GM23338 (cell line): ENCODE data around the gene SLC29A1. TPM values are rescaled to one million over a fixed set of nuclear protein-coding genes. Genes with fewer than 3 reads are reported as not detected.

Experiments
- ATAC-seq: fragments of 200-7000 bp; cut with Tn5 transposase; 3 replicates; pipeline ENCODE4 v1.9.1; 2020
- DNase-seq: peaks from one replicate; pipeline ENCODE4 v3.0.0-alpha.2; 2015; ENCODE audit warnings: low spot score
- H2AFZ ChIP-seq: fragments of 200-600 bp; sonication (generic); 2 replicates; pipeline ENCODE4 v1.8.0; 2016; ENCODE audit warnings: antibody characterized with exemption, mild to moderate bottlenecking, moderate library complexity
- H3F3A ChIP-seq: fragments of 200-600 bp; sonication (generic); replicated peaks from 2 replicates; pipeline ENCODE4 v1.8.0; 2017; ENCODE audit warnings: antibody characterized with exemption, mixed run types, low read depth
- H3K27ac ChIP-seq: fragments of 200-600 bp; sonication (generic); 2 replicates; pipeline ENCODE4 v1.6.1; 2016; ENCODE audit warnings: low read depth
- H3K27me3 ChIP-seq: fragments of 200-600 bp; sonication (generic); 2 replicates; pipeline ENCODE4 v1.8.0; 2016; ENCODE audit warnings: mild to moderate bottlenecking, mixed run types, moderate library complexity; ENCODE audit not compliant: insufficient read depth
- H3K36me3 ChIP-seq: fragments of 200-600 bp; sonication (generic); 2 replicates; pipeline ENCODE4 v1.8.0; 2016; ENCODE audit warnings: mild to moderate bottlenecking; ENCODE audit not compliant: insufficient read depth
- H3K4me1 ChIP-seq: fragments of 200-600 bp; sonication (generic); 2 replicates; pipeline ENCODE4 v1.8.0; 2016; ENCODE audit warnings: mild to moderate bottlenecking, moderate library complexity; ENCODE audit not compliant: insufficient read depth
- H3K4me2 ChIP-seq: fragments of 200-600 bp; sonication (generic); 2 replicates; pipeline ENCODE4 v1.7.1; 2017; ENCODE audit warnings: mixed run types
- H3K4me3 ChIP-seq: fragments of 200-600 bp; sonication (generic); 2 replicates; pipeline ENCODE4 v1.6.1; 2016; ENCODE audit warnings: mixed run types
- H3K79me2 ChIP-seq: fragments of 200-600 bp; sonication (generic); replicated peaks from 2 replicates; pipeline ENCODE4 v1.8.0; 2017; ENCODE audit warnings: mild to moderate bottlenecking; ENCODE audit not compliant: insufficient read depth
- H3K9me2 ChIP-seq: fragments of 200-600 bp; sonication (generic); 2 replicates; pipeline ENCODE4 v1.8.0; 2017; ENCODE audit not compliant: insufficient read depth
- H4K20me1 ChIP-seq: fragments of 200-600 bp; sonication (generic); replicated peaks from 2 replicates; pipeline ENCODE4 v1.8.0; 2017; ENCODE audit warnings: mild to moderate bottlenecking; ENCODE audit not compliant: insufficient read depth
- H3K27ac Mint-ChIP-seq: 2 replicates; pipeline ENCODE4 v1.8.0; 2020; ENCODE audit warnings: inconsistent platforms, mild to moderate bottlenecking, moderate library complexity, mixed read lengths
- H3K27me3 Mint-ChIP-seq: 3 replicates; pipeline ENCODE4 v1.8.0; 2022; ENCODE audit warnings: low read depth, mild to moderate bottlenecking, moderate library complexity, mixed read lengths, inconsistent platforms; ENCODE audit not compliant: insufficient read depth, poor library complexity
- H3K36me3 Mint-ChIP-seq: 3 replicates; pipeline ENCODE4 v1.8.0; 2021; ENCODE audit warnings: low read depth, mild to moderate bottlenecking, inconsistent platforms, moderate library complexity, mixed read lengths
- H3K4me1 Mint-ChIP-seq: 3 replicates; pipeline ENCODE4 v1.8.0; 2020; ENCODE audit warnings: mild to moderate bottlenecking, inconsistent platforms, mixed read lengths
- H3K4me3 Mint-ChIP-seq: 3 replicates; pipeline ENCODE4 v1.8.0; 2021; ENCODE audit warnings: moderate library complexity, mild to moderate bottlenecking, inconsistent platforms, mixed read lengths
- H3K9me3 Mint-ChIP-seq: 3 replicates; pipeline ENCODE4 v1.8.0; 2020; ENCODE audit warnings: moderate library complexity, mild to moderate bottlenecking, inconsistent platforms, mixed read lengths
- CREB1 ChIP-seq: fragments of 250-450 bp; sonication (Bioruptor Pico); IDR thresholded peaks from 2 replicates; pipeline ENCODE4 v1.5.0; 2020; ENCODE audit warnings: low read depth, mild to moderate bottlenecking, moderate library complexity
- CTCF ChIP-seq, 2 experiments: fragments of 200-600 bp in 1 of 2; sonication (generic) in 1 of 2; conservative IDR thresholded peaks; 2 replicates each; pipeline versions ENCODE4 v1.5.1 to v1.6.1; 2016 to 2017; ENCODE audit warnings: antibody characterized with exemption in 2 of 2, low read depth in 2 of 2, mild to moderate bottlenecking in 2 of 2, moderate library complexity in 1 of 2
- ETS1 ChIP-seq: IDR thresholded peaks from 2 replicates; pipeline ENCODE4 v1.6.1; 2016; ENCODE audit warnings: antibody characterized with exemption
- POLR2AphosphoS5 ChIP-seq: IDR thresholded peaks from 2 replicates; pipeline ENCODE4 v1.6.1; 2016; ENCODE audit warnings: antibody characterized with exemption, low read depth
- ZNF114 ChIP-seq: fragments of 250-450 bp; sonication (Bioruptor Pico); IDR thresholded peaks from 2 replicates; pipeline ENCODE4 v1.5.0; 2020; ENCODE audit warnings: mild to moderate bottlenecking, moderate library complexity
- ZNF462 ChIP-seq: fragments of 250-450 bp; sonication (Bioruptor Pico); IDR thresholded peaks from 2 replicates; pipeline ENCODE4 v1.5.0; 2020; ENCODE audit warnings: mild to moderate bottlenecking, moderate library complexity
- polyA plus RNA-seq: library from polyadenylated mRNA; unstranded; fragments of >200 nt; fragmentation: Nextera tagmentation; extraction: Ambion mirVana; gene quantifications from 2 replicates; pipeline ENCODE4 v1.2.1, GENCODE V29; 2016
- total RNA-seq: library from RNA; depleted of rRNA; stranded (reverse); fragments of >200 nt; shearing (Covaris generic); gene quantifications from 2 replicates; pipeline ENCODE4 v1.2.3, GENCODE V29; 2014

Gene SLC29A1
- total and polyA plus RNA-seq, 2 experiments from 2014 or later, result 73.1 to 169 TPM

- TF ChIP-seq CTCF (conservative IDR thresholded peaks at IDR 0.05; ENCODE audit: low read depth in 2 of 2) (0 out of 4 replicates have a peak, but pooled peaks of 1 of the 2 experiments have one; percentile 6), POLR2AphosphoS5 (no peak)
Observed at GRCh38 chr6:44257753-44258324, 34.4 kb downstream of the SLC29A1 start (continued).

GRCh38 chr6:44258325-44258863, 35.0 kb downstream of the SLC29A1 start:
- Histone ChIP-seq H3K79me2 (peaks cover 15% of the 10 kb centered on the region; the same call in 1 of the 2 replicates), H3K4me1 (peaks cover 6% of the 10 kb centered on the region), H3K9me2 (no peaks in the 10 kb centered on the region), H3K4me2 (peak overlapping the region; percentile 81), H3K27ac (no peak overlapping the region), H3K36me3 (peaks cover 10% of the 10 kb centered on the region), H4K20me1 (peaks cover 7% of the 10 kb centered on the region; the same call in 1 of the 2 replicates), H3K4me3 (no peak overlapping the region), H2AFZ (no peak overlapping the region), H3K27me3 (no peaks in the 10 kb centered on the region), H3F3A (peaks cover 32% of the 10 kb centered on the region)
- Mint-ChIP-seq H3K4me3 (peak overlapping the region; percentile 78), H3K9me3 (peaks cover 7% of the 10 kb centered on the region), H3K27me3 (peaks cover 47% of the 10 kb centered on the region), H3K36me3 (peaks cover 49% of the 10 kb centered on the region), H3K4me1 (peaks cover 50% of the 10 kb centered on the region), H3K27ac (no peak overlapping the region)
- no peak for ATAC-seq
- DNase-seq, result no peak
- no peak for TF ChIP-seq ZNF462 (CRISPR knock-in tag)
- no peak for TF ChIP-seq CREB1 (CRISPR knock-in tag)
- no peak for TF ChIP-seq POLR2AphosphoS5
- TF ChIP-seq ETS1, result no peak
- no peak for TF ChIP-seq ZNF114 (CRISPR knock-in tag)
